GM04504 (cell line): ENCODE measurements around the gene RAB11FIP4.

ENCODE experiments used
- DNase-seq: peaks from one replicate; pipeline ENCODE4 v3.0.0-alpha.2; 2012; ENCODE audit warnings: low read depth

Gene RAB11FIP4

DNA sequence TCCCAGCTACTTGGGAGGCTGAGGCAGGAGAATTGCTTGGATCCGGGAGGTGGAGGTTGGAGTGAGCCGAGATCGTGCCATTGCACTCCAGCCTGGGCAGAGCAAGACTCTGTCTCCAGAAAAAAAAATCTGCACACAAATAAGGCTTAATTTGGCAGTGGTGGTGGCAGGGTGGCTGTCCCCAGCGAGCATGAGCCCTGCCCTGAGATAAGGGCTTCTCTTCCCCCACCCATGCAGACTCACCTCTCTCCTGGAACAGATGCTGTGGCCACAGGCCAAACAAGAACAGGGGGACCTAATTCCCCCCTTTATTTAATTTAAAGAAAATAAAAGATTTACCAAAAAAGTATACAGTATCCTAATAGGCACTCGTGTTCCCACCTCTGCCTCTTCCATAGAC is 157.2 kb downstream of the RAB11FIP4 start:
- DNase-seq: no peak

DNA sequence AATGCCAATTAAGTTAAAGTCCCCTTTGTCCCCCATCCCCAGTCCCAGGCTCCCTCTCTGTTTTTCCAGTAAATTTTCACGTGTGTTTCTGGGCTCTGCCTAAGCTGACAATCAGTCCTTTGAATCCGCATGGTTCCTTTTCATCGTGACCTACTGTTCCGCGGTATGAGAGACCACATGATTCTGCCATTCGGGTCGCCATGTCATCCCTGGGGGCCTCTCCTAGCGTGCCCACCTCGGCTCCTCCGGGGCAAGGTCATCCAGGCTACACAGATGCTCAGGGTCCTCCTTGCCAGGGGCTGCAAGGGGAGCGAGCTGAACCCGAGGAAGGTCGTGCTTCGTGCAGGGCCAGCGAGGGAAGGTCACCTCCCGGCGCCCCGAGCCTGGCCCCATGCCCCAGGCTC is 157.6 kb downstream of the RAB11FIP4 start:
- no peak for DNase-seq

DNA sequence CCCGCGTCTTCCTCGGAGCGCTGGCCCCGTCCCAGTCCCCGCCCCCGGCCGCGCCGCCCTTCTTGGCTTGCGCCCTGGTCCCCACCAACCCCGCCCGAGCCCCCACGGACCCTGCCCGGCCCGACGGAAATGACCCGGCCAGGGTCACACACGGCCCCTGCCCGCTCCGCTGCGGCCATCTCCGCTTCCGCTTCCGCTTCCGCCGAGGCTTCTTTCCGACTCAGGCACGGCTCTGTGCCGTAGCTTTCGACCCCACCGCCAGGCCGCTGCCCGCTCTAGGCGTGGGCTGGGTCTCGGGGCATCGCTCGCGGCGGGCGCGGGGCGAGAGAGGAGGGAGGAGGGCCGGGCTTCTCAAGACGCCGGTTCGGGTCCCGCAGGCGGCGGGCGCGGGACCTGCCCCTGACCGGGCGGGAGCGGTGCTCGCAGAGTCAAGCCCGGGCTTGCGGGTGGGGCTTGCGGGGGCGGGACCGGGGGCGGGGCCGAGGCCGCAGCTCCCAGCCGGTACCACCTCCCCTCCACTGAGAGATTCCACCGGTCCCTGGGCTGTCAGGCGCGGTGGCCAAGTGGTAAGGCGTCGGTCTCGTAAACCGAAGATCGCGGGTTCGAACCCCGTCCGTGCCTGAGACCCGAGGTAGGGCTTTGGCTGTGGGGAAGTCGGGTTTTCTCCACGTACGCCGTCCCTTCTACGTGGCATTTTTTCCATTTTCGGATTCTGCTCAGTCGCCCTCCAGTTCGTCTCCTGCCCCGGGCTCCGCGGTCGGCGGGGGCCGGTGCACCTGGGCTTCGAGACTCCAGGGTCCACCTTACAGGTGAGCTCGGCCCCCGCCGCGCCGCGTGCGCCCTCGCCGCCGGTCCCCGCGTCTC is 158.3 kb downstream of the RAB11FIP4 start:
- peak; percentile 82 for DNase-seq

DNA sequence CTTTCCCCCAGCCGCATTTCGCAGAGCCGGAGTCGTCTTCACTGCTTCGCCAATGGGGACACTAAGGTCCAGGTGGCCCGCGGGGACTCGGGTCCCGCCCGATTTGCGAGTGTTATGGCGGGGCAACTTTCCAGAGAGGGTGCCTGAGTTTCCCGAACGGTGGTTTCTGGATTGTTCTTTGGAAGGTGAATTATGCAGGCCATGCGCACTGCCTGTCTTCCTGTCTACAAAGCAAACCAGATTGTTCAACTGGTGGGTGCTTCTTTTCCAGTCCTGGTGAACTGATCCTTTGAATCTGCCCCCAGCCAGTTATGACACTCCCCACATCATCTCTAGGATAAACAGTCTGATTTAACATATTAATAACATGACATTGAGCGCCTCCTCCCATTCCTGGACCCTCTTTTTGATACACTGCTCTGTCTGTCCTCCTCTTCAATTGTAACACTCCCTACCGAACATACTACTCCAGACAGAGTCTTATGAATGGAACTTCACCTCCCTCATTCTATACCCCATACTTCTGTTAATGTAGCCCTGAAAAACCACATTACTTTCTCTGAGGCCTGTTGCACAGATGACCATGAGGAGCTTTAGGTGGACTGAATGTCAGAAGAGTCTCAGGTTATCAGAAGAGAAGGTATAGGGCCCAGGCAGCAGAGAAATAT is 159.0 kb downstream of the RAB11FIP4 start:
- no peak for DNase-seq

DNA sequence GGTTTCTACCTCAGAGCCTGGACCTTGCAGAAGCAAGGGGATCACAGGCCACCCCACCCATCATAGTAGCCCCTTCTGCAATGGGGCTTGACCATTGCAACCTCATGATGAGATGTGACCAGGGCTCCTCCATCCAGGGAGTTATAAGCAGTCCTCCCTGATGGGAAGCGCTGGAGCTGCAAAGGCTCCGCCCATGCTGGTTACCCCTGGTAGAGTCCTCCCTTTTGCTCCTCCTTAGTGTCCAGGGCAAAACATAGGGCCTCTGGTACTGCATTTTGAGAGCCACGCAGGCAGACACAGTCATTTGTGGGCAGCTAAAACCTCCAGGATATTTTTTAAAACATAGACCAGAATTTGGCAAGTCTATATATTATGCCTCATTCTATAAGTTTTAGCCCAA is 161.1 kb downstream of the RAB11FIP4 start:
- DNase-seq: no peak

DNA sequence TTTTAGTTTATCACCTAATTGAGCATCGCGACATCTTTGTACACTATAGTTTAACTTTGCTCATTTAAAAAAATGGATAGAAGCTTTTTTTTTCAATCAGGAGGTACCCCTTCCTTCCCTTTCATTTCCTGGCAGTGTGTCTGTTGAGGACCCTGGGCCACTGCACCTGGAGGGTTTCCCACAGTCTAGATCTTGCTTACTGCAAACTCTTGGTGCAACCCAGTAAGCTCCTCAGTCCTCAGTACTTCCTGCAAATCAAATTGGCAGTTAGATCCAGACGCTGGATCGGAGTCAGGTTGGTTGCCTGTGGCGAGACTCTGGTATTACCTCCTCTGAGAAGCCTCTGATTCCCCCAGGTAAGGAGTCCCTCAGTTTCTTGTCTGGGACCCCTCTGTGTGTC is 162.0 kb downstream of the RAB11FIP4 start:
- DNase-seq: no peak

DNA sequence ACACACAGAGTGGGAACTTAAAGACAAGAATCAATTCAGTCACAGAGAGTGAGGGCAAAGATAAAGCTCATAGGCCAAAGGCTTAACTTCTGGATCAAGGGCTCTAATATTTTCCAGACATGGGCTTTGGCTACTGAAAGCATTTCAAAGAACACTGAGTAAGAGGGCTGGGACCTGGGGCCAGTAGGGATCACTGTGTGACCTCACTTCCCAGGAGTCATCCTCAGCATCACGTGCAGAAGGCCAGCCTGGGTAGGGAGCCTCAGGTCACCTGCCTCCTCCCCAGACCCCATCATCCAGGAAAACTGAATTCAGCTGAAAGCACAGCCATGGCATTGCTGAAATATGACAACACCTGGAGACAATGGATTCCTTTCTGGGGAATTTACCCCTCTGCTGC is 163.5 kb downstream of the RAB11FIP4 start:
- no peak for DNase-seq

DNA sequence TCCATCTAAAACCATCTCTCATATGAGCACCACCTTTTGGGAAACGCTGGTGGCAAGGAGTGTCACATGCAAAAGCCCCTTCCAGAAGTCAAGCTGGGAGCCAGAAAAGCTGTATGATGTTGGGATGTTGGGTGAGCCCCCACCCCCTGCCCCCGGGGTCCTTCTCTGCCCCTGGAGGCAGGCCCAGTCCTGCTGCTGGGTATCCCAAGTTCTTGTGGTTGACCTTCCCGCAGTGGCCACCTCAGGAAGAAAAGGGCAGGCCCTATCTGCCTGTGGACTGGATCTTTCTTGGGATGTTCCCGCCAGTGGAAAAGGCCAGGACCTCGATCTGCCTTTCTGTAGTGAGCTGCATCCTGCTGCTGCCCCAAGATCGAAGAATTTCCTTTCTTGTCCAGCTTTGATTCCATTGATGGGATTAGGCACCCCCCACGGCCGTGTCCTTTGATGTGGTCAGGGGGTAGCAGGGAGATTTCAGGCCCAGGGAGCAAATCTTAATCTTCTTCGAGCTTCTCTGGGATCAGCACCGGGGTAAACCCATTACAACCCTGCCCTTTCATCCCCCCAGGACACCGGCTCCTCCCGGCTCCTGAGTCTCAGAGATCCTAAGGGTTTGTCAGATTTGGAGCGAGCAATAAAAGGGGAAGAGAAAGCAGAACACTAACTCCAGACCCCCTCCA is 165.6 kb downstream of the RAB11FIP4 start:
- DNase-seq: no peak

DNA sequence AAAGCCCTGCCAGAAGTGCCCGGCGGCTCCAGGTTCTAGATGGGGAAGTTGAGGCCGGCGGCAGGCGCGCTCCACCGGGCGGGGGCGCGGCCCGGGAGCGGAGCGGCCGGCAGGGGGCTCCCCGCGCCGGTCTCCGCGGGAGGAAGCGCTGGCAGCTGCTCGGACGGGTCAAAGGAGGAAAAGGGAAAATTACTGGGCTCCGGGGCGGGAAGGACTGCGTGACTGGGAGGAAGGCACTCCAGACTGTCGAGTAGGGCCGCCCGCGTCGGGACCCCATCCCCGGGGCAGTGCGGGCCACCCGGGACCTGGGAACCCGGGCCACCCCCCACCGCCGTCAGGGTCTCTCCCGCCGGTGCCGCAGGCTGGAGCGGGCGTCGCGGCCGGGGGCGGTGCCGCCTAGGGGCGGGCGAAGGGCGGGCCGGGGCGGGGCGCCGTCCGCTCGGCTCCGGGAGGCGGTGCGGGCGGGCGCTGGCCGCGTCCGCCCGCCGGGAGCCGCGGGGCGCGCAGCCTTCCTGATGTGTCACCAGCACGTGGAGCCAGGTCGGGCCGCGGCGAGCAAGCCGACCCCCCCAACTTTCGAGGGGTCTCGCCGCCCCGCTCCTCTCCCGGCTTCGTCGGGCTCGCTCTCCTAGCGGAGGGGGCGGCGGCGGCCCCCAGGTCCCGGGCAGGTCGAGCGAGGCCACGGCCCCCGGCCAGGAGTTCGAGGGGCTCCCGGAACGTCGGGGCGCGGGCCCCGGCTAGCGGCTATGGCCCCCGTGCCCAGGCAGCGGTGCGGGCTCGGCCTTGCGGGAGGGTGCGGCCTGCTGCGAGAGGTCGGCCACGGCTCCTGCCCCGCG is 167.5 kb downstream of the RAB11FIP4 start:
- no peak for DNase-seq

DNA sequence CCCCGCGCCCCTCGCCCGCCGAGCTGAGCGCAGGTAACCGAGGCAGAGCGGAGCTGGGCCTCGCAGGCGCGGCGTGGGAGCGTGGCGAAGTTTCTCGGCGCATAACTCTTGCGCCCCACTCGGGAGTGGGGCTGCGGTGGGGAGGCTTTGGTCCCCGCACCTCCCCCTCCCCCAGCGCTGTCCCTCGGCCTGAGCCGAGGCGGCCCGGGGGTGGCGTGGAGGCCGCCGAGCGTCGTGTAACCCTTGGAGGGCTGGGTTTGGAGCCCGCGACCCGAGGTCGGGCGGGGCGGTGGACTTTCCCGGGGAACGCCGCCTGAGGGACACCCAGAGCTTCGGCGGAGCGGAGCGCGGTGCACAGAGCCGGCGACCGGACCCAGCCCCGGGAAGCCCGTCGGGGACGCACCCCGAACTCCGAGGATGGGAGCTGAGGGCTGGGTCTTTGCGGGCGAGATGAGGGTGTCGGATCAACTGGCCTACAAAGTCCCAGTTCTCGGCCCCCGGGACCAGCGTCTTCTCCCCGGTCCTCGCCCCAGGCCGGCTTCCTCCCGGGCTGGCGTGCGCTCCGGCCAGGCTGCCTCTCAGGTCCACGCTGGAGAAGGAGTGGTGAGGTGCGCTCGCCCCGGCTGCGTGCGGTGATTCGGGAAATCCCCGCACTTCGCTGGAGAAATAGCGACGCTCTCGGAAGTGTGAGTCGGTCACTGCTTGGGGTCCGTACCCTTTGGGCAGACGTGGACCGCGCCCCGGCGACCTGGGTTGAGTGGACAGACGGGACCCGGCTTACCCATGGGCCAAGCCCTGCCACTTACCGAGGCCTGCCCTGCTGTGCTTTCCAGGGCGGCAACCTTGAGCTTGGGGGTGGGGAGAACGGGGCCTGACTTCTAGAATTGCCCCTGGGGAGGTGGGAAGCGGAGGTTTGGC is 168.4 kb downstream of the RAB11FIP4 start:
- no peak for DNase-seq

DNA sequence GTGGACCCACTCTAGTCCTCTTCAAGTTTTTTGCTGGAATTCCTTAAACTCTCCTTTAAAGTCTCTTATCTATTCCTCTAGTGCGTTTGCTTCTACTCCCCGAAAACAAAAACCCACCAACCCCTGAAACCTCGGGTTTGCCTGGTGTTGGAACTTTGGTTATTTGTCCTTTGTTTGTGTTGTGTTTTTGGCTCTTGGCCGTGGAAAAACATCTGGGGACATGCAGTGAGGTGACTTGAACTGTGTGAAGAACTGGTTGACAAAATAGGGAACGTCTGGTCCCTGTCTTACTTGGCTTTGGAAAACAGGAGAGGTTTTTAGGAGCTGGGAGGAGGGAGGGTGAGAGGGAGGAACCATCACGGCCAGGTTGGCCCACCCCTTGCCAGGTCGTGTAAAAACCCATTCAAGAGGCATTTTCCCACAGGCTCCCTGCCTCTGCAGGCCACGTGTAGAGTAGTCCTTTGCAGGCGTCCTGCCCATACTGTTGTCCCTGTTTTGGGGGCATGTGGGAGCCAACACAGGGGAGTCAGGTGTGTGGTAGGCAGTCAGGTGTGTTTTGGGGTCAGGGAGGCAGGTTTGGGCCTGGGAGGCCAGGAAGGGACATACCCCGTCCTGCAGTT is 169.3 kb downstream of the RAB11FIP4 start:
- no peak for DNase-seq

DNA sequence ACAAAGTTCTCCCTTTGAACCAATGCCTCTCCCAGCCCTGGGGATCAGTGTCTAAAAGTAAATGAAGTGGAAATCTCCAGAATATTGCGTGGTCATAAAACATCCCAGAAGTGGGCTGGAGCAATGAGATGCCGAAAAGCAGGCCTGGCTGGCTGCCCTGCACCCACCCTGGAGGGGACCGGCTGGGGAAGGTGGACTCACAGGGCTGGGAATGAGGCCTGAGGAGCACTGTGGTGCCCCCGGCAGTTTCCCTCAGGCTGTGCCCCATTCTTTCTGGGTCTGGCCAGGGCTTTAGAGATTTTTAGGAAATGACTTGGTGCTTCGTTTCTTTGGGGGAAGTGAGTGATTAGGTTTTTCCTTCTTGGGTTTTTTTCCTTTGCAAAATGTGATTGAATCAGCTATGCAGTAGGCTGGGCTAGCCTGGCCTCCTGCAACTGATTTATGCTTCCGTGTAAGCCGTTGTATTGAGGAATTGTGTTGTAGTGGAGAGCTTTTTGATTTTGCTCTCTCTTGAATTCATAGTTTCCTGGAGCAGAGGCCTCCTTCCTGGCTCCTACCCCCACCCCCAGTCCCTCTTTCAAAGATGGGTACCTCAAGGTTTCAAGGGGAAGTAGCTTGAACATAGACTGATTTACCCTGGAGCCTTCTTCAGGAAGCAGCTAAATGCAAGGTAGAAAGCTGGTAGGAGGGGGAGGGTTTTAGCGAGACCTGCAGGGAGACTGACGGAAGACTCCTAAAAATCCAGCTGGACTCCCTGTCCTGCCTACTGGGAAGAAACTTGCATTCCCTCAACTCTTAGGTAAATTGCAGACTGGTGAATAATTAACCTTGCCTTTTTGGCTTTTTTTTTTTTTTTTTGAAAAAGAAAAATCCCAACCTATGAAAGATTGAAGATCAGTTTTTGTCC is 170.2 kb downstream of the RAB11FIP4 start:
- no peak for DNase-seq

DNA sequence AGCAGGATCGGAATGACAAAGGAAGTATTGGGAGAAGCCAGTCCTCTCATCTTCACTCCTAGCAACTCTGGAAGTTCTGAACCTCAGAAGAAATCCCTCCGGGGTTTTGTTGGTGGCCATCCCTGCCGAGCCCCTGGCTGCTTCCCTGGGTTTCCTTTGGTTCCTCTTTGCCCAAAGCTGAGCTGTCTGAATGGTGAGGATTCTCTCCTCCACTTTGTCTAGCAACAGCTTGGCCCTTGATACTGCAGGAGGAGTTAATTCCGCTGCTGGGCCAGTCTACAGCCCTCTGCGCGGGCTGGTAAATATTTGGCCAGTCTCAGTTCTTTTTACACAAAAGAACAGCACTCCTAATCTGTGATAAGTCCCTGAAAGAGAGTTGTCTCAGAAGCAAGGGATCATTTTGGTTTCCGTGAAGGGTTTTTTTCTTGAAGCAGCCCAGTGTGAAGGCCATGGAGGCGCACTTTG is 170.9 kb downstream of the RAB11FIP4 start:
- DNase-seq: no peak

DNA sequence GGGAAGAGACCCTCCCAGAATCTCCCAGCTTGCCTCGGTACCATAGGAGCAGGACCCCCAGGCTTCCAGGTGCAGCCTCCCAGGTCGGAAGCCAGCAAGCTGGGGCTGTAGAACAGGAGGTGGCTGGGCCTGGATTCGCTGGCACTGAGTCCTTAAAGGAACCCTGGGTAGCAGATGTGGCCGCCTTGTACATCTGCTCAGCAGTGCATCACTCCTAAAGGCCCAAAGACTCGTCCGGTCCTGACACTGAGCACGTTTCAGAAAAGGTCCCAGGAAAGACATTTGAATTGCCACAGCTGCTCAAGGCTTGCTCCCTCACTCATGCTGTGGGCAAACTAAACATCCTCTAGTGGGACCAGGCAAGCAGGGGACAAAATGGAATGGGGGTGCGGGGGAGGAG is 172.8 kb downstream of the RAB11FIP4 start:
- no peak for DNase-seq

DNA sequence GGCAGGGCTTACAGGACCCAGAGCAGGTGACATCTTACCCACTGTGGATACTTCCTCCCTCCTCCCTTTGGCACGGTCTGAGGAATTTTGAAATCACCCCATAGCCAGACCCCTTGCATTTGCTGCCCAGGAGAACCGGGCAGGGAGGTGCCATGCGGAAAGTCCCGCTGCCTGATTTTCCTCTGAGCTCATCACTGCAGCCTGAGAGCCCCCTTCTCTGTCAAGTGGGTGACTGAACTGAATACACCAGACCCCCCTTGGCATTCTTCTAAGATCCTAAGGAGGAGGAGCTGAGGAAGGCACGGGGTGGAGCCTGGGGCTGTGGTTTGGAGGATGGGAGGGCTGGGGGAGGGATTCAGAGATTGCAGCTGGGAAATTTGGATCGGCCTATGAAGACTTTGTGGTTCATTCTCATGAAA is 173.4 kb downstream of the RAB11FIP4 start:
- DNase-seq: no peak

DNA sequence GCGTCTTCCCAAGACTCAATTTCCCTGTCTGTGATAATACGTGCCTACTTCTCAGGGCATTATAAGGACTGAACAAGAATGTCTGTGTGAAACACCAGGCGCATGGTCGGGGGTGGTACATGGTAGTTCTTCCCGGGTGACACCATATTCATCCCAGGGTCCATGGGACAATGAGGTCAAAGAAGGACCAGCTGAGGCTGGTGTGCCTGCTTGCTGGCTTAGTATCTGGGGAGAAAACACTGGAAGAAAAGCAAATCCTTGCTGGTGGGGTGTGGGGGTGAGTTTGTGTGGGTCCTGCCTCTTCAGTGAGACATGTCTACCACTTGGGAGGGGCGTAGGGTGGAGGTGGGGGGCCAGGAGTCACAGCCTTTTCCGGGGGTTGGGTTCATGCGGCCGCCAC is 174.2 kb downstream of the RAB11FIP4 start:
- DNase-seq: no peak

DNA sequence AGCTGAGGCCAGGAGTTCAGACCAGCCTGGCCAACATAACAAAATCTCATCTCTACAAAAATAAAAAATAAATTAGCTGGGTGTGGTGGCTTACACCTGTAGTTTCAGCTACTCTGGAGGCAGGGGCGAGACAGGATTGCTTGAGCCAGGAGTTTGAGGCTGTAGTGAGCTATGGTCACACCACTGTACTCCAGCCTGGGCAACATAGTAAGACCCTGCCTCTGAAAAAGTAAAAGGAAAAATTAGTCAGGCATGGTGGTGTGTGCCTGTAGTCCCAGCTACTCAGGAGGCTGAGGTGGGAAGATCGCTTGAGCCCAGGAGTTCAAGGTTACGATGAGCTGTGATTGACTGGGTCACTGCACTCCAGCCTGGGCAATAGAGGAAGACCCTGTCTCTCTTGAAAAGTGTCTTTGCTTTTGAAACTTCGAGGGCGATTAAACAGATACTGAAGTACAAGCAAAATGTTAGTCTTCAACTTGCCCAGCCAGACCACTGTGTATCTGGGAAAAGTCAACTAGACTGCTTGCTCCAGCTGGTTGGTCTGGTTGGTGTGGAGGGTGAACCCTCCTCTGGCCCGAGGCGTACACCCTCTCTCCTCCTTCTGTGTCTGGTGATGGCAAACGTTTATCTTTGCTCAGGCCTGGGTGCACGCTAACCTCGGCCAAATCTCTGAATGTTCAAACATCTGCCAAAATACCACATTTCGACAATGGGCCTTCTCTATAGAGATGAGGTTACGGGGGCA is 174.9 kb downstream of the RAB11FIP4 start:
- no peak for DNase-seq

DNA sequence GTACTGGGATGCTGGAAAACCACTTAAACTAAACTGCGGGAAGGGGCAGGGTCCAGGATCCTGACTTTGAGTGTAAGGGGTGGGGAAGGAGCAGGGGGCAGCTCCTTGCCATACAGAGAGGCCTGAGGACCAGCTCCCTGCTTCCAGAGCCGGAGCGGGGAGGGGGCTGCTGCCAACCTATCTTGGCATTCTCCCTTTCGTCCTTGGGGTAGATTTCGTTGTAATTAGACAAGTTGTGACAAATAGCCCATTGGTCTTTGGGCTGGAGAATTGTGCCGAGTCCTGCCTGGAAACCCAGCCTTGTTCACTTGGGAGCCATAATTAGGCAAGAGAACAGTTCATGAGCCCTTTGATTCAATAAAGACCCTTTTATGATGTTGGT is 175.5 kb downstream of the RAB11FIP4 start:
- no peak for DNase-seq

DNA sequence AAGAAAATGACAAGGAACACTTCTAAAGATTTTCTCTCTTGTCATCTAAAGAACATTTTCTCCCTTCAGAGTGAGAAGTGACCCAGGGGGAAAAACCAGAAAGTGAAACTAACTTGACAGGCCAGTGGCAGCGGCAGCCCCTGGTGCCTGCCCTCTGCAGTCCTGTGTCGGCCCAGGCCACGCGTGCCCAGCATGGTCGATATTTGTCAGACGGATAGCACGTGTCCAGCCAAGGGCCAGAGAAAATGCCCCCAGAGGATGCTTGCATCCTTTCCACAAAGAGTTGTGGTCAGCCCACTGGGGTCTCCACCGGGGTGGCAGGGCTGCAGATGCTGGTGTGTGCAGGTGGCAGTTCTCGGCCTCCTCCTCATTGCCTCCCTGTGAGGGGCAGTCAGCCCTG is 176.6 kb downstream of the RAB11FIP4 start:
- no peak for DNase-seq
